Spleen (tissue), 13 donors: ENCODE data around the gene DYNLRB1. TPM values are rescaled to one million over a fixed set of nuclear protein-coding genes. Genes with fewer than 3 reads are reported as not detected.

Source experiments
- DNase-seq: peaks from one replicate; pipeline ENCODE4 v3.0.0-alpha.2; 2020
- H3K27ac ChIP-seq, 8 donors: fragments of 200-600 bp; sonication (generic) in 7 of 8; 1 replicate in 4 of 8; 2 replicates in 4 of 8; pipeline versions ENCODE4 v1.5.0 to v1.8.0; 2016 to 2021; ENCODE audit warnings: inconsistent platforms in 4 of 8, mild to moderate bottlenecking in 4 of 8, moderate library complexity in 1 of 8
- H3K27me3 ChIP-seq, 7 donors: fragments of 200-600 bp; sonication (generic) in 6 of 7; replicated peaks in 1 of 7; 1 replicate in 4 of 7; 2 replicates in 3 of 7; pipeline versions ENCODE4 v1.5.0 to v1.8.0; 2016 to 2021; ENCODE audit warnings: inconsistent platforms in 3 of 7, mild to moderate bottlenecking in 1 of 7
- H3K36me3 ChIP-seq, 6 donors: fragments of 200-600 bp; sonication (generic) in 5 of 6; 1 replicate in 4 of 6; 2 replicates in 2 of 6; pipeline versions ENCODE4 v1.5.0 to v1.8.0; 2016 to 2021; ENCODE audit warnings: inconsistent platforms in 2 of 6
- H3K4me1 ChIP-seq, 6 donors: fragments of 200-600 bp; sonication (generic) in 5 of 6; 1 replicate in 3 of 6; 2 replicates in 3 of 6; pipeline versions ENCODE4 v1.5.0 to v1.8.0; 2016 to 2021; ENCODE audit warnings: inconsistent platforms in 3 of 6
- H3K4me3 ChIP-seq, 8 donors: fragments of 200-600 bp; sonication (generic) in 7 of 8; 1 replicate in 4 of 8; 2 replicates in 4 of 8; pipeline versions ENCODE4 v1.5.0 to v1.8.0; 2016 to 2021; ENCODE audit warnings: inconsistent platforms in 4 of 8, mild to moderate bottlenecking in 4 of 8, moderate library complexity in 2 of 8
- H3K9me3 ChIP-seq, 8 donors: fragments of 200-600 bp; sonication (generic) in 7 of 8; 1 replicate in 4 of 8; 2 replicates in 4 of 8; pipeline versions ENCODE4 v1.5.0 to v1.8.0; 2016 to 2021; ENCODE audit warnings: inconsistent platforms in 4 of 8
- CTCF ChIP-seq, 11 experiments: fragments of 200-600 bp in 7 of 11; fragments of 450-650 bp in 4 of 11; sonication (generic) in 4 of 11; IDR thresholded peaks in 8 of 11; conservative IDR thresholded peaks in 3 of 11; 1 replicate in 7 of 11; 2 replicates in 4 of 11; pipeline versions ENCODE4 v1.4.0 to v1.8.0; 2016 to 2021; ENCODE audit warnings: antibody characterized with exemption in 11 of 11, inconsistent platforms in 4 of 11, mild to moderate bottlenecking in 1 of 11
- POLR2A ChIP-seq, 3 donors: fragments of 450-650 bp; IDR thresholded peaks; one replicate each; pipeline ENCODE4 v1.5.1; 2017; ENCODE audit warnings: antibody characterized with exemption in 3 of 3, mild to moderate bottlenecking in 1 of 3
- POLR2AphosphoS5 ChIP-seq, 3 donors: sonication (generic); formaldehyde crosslinking; IDR thresholded peaks; one replicate each; pipeline ENCODE4 v1.5.1; 2017; ENCODE audit warnings: antibody characterized with exemption in 3 of 3
- WGBS, 5 donors: extraction: QIAGEN DNeasy Blood & Tissue Kit in 3 of 5; methylation state at CpG; one replicate each; pipeline versions ENCODE4 v1.1.5 to v1.1.7; 2013 to 2018; 5-methylcytosine and 5-hydroxymethylcytosine counted together
- intact Hi-C: fragments of 100-400 bp; cut with DNase I; formaldehyde crosslinking; loops from one replicate; pipeline ENCODE4 v1.15.0; 2023; ENCODE audit warnings: low total_unique reads
- long read RNA-seq, 2 donors: transcript quantifications; one replicate each; lab custom pipeline, GENCODE V29; 2026
- polyA plus RNA-seq, 3 donors: library from polyadenylated mRNA; stranded (reverse); fragments of 200-250 nt; gene quantifications; one replicate each; pipeline ENCODE4 v1.2.1, GENCODE V29; 2013
- total RNA-seq, 7 donors: library from RNA; depleted of rRNA in 3 of 7; stranded (reverse); fragments of >200 nt in 3 of 7; fragmentation: NEBNext Ultra II Directional in 4 of 7; extraction: Animal tissue kit (Norgen Biotek cat#: 25700) in 4 of 7; gene quantifications; one replicate each; pipeline versions ENCODE4 v1.1.0 to v1.2.1, GENCODE V29; 2016 to 2021
- donor health status: healthy with polysubstance abuse.
- donor health status: DM: no; HTN: no; CAD: no; lungs with moderate emphysema.
- donor health status: DM: no; HTN: no; CAD: no.
- donor health status: Bipolar disorder and iron deficiency.
- donor health status: healthy.
- donor health status: DM: no; HTN: no; CAD: no.
- donor health status: DM: yes; HTN: yes; CAD: no.

The DYNLRB1 gene
- total RNA-seq (100 to 1,000 TPM in 3 of 7 donors, 10 to 100 TPM in 4; 72.0 to 209 (median 91.9) TPM), polyA plus RNA-seq (100 to 1,000 TPM; 151 to 190 (median 166) TPM)
- long read RNA-seq, donor 1, transcript DYNLRB1-202 (4 exons, 675 nt): major isoform, 60 of 76 reads
- long read RNA-seq, donor 1, partial matches to known transcripts: 9 of 76 reads
- long read RNA-seq, donor 1, other reads (novel, unspliced or antisense): 6 of 76 reads
- long read RNA-seq, donor 2, transcript DYNLRB1-202 (4 exons, 675 nt): major isoform, 51 of 66 reads
- long read RNA-seq, donor 2, partial matches to known transcripts: 14 of 66 reads
- long read RNA-seq, donor 2, other reads (novel, unspliced or antisense): 0 of 66 reads

GRCh38 chr20:34516247-34517113 is at the start of gene DYNLRB1:
TSS of gene DYNLRB1 (plus strand) at chr20:34516422. CDS start at chr20:34516459, 37 bp downstream.
- no peaks in the 10 kb centered on the region for H3K9me3 ChIP-seq
- H3K36me3 ChIP-seq: peaks cover 0 to 41% (median 3%) of the 10 kb centered on the region in 6 donors
- peak within 1 kb of the TSS; percentile 60 to 94 (median 78) for H3K4me3 ChIP-seq
- 0 to 1% (median 0%) methylated on average over 27 to 59 of the region's 59 CpGs for WGBS, 5 donors
- peak within 1 kb of the TSS; percentile 81 to 97 (median 95) for H3K27ac ChIP-seq
- peak; percentile 96 for DNase-seq
- H3K4me1 ChIP-seq: peaks cover 17 to 71% (median 51%) of the 10 kb centered on the region in 6 donors
- H3K27me3 ChIP-seq: no peaks in the 10 kb centered on the region
- TF ChIP-seq POLR2AphosphoS5 (IDR thresholded peaks at IDR 0.05) (peak; percentile 96), CTCF (IDR thresholded peaks at IDR 0.05 in 8 of 11, conservative IDR thresholded peaks at IDR 0.05 in 3 of 11) (no peak), POLR2A (IDR thresholded peaks at IDR 0.05) (peak in 1 of 3 donors; percentile 78)
- intact Hi-C loops: no loop called here

GRCh38 chr20:34468951-34469350 is 47.3 kb upstream of the DYNLRB1 start:
- H3K4me1 ChIP-seq: peaks cover 0 to 8% (median 3%) of the 10 kb centered on the region in 6 donors
- no peak overlapping the region for H3K4me3 ChIP-seq
- DNase-seq: no peak
- no peak overlapping the region for H3K27ac ChIP-seq
- intact Hi-C loops: no loop called here
- peaks cover 0 to 99% (median 45%) of the 10 kb centered on the region in 6 donors for H3K36me3 ChIP-seq
- no peaks in the 10 kb centered on the region for H3K27me3 ChIP-seq
- no peaks in the 10 kb centered on the region for H3K9me3 ChIP-seq
- WGBS, 5 donors: 47 to 83% (median 62%) methylated on average over 1 of the region's 1 CpG
- TF ChIP-seq POLR2A (IDR thresholded peaks at IDR 0.05): no peak
- no peak for TF ChIP-seq POLR2AphosphoS5 (IDR thresholded peaks at IDR 0.05)
- TF ChIP-seq CTCF (IDR thresholded peaks at IDR 0.05 in 8 of 11, conservative IDR thresholded peaks at IDR 0.05 in 3 of 11): no peak

- 77 to 87% (median 82%) methylated on average over 6 of the region's 6 CpGs for WGBS, 5 donors
- no peaks in the 10 kb centered on the region for H3K9me3 ChIP-seq
- H3K27me3 ChIP-seq: no peaks in the 10 kb centered on the region
- peaks cover 0 to 98% (median 34%) of the 10 kb centered on the region in 6 donors for H3K36me3 ChIP-seq
- no peak overlapping the region for H3K4me3 ChIP-seq
- H3K27ac ChIP-seq: no peak overlapping the region
- intact Hi-C loops: loop anchor here (5.0 kb wide), 1 partner anchor 160 kb away; no protein-coding TSS in a partner anchor
- peaks cover 0 to 20% (median 12%) of the 10 kb centered on the region in 6 donors for H3K4me1 ChIP-seq
- no peak for TF ChIP-seq POLR2AphosphoS5 (IDR thresholded peaks at IDR 0.05)
- no peak for TF ChIP-seq POLR2A (IDR thresholded peaks at IDR 0.05)
- no peak for TF ChIP-seq CTCF (IDR thresholded peaks at IDR 0.05 in 8 of 11, conservative IDR thresholded peaks at IDR 0.05 in 3 of 11)
- DNase-seq: no peak
Measured at GRCh38 chr20:34472246-34472925, 43.8 kb upstream of the DYNLRB1 start.
